Brain microvascular endothelial cell (primary cell): ENCODE data around the gene AGBL4.

Experiments used
- DNase-seq: peaks from one replicate; pipeline ENCODE4 v3.0.0-alpha.2; 2020
- H3K27ac ChIP-seq: fragments of 250-450 bp; sonication (Bioruptor Pico); 2 replicates; pipeline ENCODE4 v1.5.1; 2020; ENCODE audit warnings: mild to moderate bottlenecking, moderate library complexity
- H3K27me3 ChIP-seq: fragments of 250-450 bp; sonication (Bioruptor Pico); replicated peaks from 2 replicates; pipeline ENCODE4 v1.5.1; 2020; ENCODE audit warnings: mild to moderate bottlenecking
- H3K36me3 ChIP-seq: fragments of 250-450 bp; sonication (Bioruptor Pico); replicated peaks from 2 replicates; pipeline ENCODE4 v1.5.1; 2020; ENCODE audit warnings: mild to moderate bottlenecking
- H3K4me3 ChIP-seq: 2 replicates; pipeline ENCODE4 v1.5.1; 2011; ENCODE audit warnings: low read depth, mild to moderate bottlenecking, control low read depth, low read length, moderate library complexity
- CTCF ChIP-seq: IDR thresholded peaks from 2 replicates; pipeline ENCODE4 v1.5.1; 2011; ENCODE audit warnings: low read depth, mild to moderate bottlenecking, moderate library complexity, low read length, control low read depth, inconsistent platforms; ENCODE audit errors: missing control alignments
- in situ Hi-C: cut with HindIII; loops from 2 replicates; pipeline ENCODE4 v1.10.0; 2017; ENCODE audit warnings: low sequenced_read_pairs, low pct_ligation_motif_present

Gene AGBL4

DNA sequence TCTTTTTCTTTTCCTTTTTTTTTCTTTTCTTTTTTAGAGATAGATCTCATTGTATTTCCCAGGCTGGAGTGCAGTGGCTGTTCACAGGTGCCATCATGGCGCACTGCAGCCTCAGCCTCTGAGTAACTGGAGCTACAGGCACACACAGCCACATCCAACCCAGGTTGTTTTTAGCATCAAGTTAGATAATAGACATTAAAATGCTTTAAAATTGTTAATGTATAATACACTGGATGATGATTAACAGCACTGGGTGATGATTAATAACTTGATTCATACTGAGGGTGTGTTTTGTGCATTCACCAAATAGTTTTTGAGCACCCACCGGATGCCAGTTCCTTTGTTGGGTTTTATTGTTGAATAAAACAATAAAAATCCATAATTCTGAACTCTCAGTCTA is 1322.3 kb downstream of the AGBL4 start:
- no peak for DNase-seq
- Histone ChIP-seq H3K36me3 (no peaks in the 10 kb centered on the region), H3K4me3 (no peak overlapping the region), H3K27ac (no peak overlapping the region), H3K27me3 (no peaks in the 10 kb centered on the region)
- TF ChIP-seq CTCF: no peak
- in situ Hi-C loops: no loop called here

DNA sequence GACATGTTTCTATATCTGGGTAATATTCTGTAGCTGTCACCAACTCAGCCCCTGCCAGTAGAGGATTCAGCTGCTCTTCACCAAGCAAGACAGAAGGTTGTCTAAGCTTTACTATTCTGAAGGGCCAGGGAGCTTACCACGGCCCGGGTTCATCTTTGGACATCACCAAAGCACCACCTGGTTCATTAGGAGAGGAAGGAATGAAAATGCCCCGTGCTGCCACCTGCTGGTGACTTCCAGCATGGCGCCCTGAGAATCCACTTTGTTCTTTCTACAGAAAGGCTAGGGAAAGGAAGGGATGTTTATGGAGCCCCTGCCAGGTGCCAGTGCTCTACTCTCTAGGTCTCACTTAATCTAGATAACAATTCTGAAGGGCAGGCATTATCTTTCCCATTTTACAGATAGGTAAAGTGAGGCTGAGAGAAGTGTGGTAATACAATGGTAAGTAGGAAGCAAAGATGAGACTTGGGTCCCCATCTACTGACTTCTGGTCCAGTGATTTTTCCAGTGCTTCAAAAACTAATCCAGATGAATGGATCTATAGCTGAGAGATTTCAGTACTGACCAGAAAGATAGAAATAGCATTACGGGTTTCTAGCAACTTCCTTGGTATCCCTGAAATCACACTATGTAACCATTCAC is 1326.6 kb downstream of the AGBL4 start:
- in situ Hi-C loops: no loop called here
- H3K36me3 ChIP-seq: no peaks in the 10 kb centered on the region

GRCh38 chr1:48695161-48695560 is 1328.6 kb downstream of the AGBL4 start:
- Histone ChIP-seq H3K4me3 (no peak overlapping the region), H3K27ac (no peak overlapping the region), H3K27me3 (no peaks in the 10 kb centered on the region), H3K36me3 (no peaks in the 10 kb centered on the region)
- no peak for DNase-seq
- TF ChIP-seq CTCF: no peak
- in situ Hi-C loops: no loop called here

More for the DNA sequence above, 1326.6 kb downstream of the AGBL4 start:
- Histone ChIP-seq H3K27me3 (no peaks in the 10 kb centered on the region), H3K4me3 (no peak overlapping the region), H3K27ac (no peak overlapping the region)
- DNase-seq: peak; percentile 38
- TF ChIP-seq CTCF: peak; percentile 95

GRCh38 chr1:48693674-48694320 is 1330.0 kb downstream of the AGBL4 start:
- Histone ChIP-seq H3K27me3 (no peaks in the 10 kb centered on the region), H3K36me3 (no peaks in the 10 kb centered on the region)
- in situ Hi-C loops: no loop called here

DNA sequence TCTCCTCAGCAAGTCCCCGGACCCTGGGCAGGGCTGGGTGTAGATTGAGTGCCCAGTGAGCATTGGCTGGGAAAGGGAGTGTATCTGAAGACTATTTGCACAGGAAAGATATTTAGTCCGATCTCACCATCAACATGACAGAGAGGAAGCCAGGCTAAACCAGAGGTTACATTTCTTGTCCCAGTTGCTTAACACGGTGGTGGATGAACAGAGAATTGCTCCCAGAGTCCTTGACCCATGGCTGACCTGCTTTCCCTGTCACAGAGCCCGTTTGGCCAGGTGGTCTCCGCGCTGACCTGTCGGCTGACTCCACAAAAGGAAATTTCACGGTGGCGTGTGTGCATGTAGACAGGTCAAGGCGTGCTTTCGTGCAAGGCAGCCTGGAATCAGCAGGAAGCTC is 1330.6 kb downstream of the AGBL4 start:
- no peaks in the 10 kb centered on the region for H3K27me3 ChIP-seq
- no peak for DNase-seq
- no peak overlapping the region for H3K27ac ChIP-seq
- in situ Hi-C loops: no loop called here
- H3K4me3 ChIP-seq: no peak overlapping the region
- TF ChIP-seq CTCF: no peak
- H3K36me3 ChIP-seq: no peaks in the 10 kb centered on the region

More at GRCh38 chr1:48693674-48694320, 1330.0 kb downstream of the AGBL4 start:
- DNase-seq: no peak
- H3K27ac ChIP-seq: no peak overlapping the region
- H3K4me3 ChIP-seq: no peak overlapping the region
- no peak for TF ChIP-seq CTCF
